ENCODE measurements around the gene SLC36A1. TPM values are rescaled to one million over a fixed set of nuclear protein-coding genes. Genes with fewer than 3 reads are reported as not detected.

The SLC36A1 gene
- total and polyA plus RNA-seq, 4 donors = 3.3 to 19.0 (median 11.3) TPM

GRCh38 chr5:151471276-151471675 is 23.9 kb downstream of the SLC36A1 start:
- no peak overlapping the region for H3K4me3 ChIP-seq (ENCODE audit: low read length in 2 of 2)
- no peaks in the 10 kb centered on the region for H3K9me3 ChIP-seq (ENCODE audit: control insufficient read depth, low read length)
- H3K36me3 ChIP-seq (ENCODE audit: control insufficient read depth in 1 of 2, insufficient read depth in 2 of 2, low read length in 1 of 2) = peaks cover 0 to 10% of the 10 kb centered on the region in 2 donors
- no peaks in the 10 kb centered on the region for H3K4me1 ChIP-seq (ENCODE audit: control insufficient read depth in 1 of 2, insufficient read depth in 2 of 2, low read length in 2 of 2)
- ATAC-seq (ENCODE audit: low FRiP score) (no peak), DNase-seq (no peak)
- H3K27ac ChIP-seq (ENCODE audit: low read depth in 1 of 2, low read length in 2 of 2) = no peak overlapping the region
- intact Hi-C loops (cut with DNase I) = no loop called here
- no peaks in the 10 kb centered on the region for H3K27me3 ChIP-seq (ENCODE audit: control insufficient read depth in 1 of 2, insufficient read depth in 2 of 2, low read length in 1 of 2)
- 92 to 97% methylated on average over 1 of the region's 1 CpG for WGBS, 2 donors

GRCh38 chr5:151474799-151475198 is 27.4 kb downstream of the SLC36A1 start:
- 85 to 87% methylated on average over 6 of the region's 6 CpGs for WGBS, 2 donors
- no peaks in the 10 kb centered on the region for H3K9me3 ChIP-seq (ENCODE audit: control insufficient read depth, low read length)
- ATAC-seq (ENCODE audit: low FRiP score) (no peak), DNase-seq (no peak)
- H3K4me3 ChIP-seq (ENCODE audit: low read length in 2 of 2) = no peak overlapping the region
- H3K27me3 ChIP-seq (ENCODE audit: control insufficient read depth in 1 of 2, insufficient read depth in 2 of 2, low read length in 1 of 2) = no peaks in the 10 kb centered on the region
- intact Hi-C loops (cut with DNase I) = no loop called here
- H3K4me1 ChIP-seq (ENCODE audit: control insufficient read depth in 1 of 2, insufficient read depth in 2 of 2, low read length in 2 of 2) = no peaks in the 10 kb centered on the region
- no peak overlapping the region for H3K27ac ChIP-seq (ENCODE audit: low read depth in 1 of 2, low read length in 2 of 2)
- peaks cover 3 to 14% of the 10 kb centered on the region in 2 donors for H3K36me3 ChIP-seq (ENCODE audit: control insufficient read depth in 1 of 2, insufficient read depth in 2 of 2, low read length in 1 of 2)

DNA sequence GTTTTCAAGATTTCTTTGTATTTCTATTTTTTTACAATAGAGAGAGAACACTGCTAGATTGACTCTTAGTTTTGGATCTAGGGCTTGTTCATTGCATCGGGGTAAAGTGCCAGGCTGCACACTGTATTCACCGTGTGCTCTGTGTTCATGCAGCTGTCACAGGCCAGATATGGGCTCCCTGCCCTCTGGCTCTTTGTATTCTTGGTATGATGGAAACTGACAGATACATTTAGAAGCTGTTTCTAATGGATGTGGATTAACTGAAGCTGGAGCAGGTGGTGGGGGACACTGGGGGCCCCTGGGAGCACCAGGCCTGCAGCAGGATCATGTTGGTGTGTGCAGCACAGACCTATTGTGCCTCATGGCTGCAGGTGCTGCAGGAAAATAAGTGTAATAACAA is 28.0 kb downstream of the SLC36A1 start:
- Histone ChIP-seq H3K27me3 (ENCODE audit: control insufficient read depth in 1 of 2, insufficient read depth in 2 of 2, low read length in 1 of 2) (no peaks in the 10 kb centered on the region), H3K4me3 (ENCODE audit: low read length in 2 of 2) (no peak overlapping the region), H3K9me3 (ENCODE audit: control insufficient read depth, low read length) (no peaks in the 10 kb centered on the region), H3K36me3 (ENCODE audit: control insufficient read depth in 1 of 2, insufficient read depth in 2 of 2, low read length in 1 of 2) (peaks cover 3 to 13% of the 10 kb centered on the region in 2 donors), H3K27ac (ENCODE audit: low read depth in 1 of 2, low read length in 2 of 2) (no peak overlapping the region), H3K4me1 (ENCODE audit: control insufficient read depth in 1 of 2, insufficient read depth in 2 of 2, low read length in 2 of 2) (no peaks in the 10 kb centered on the region)
- no peak for DNase-seq
- intact Hi-C loops (cut with DNase I) = no loop called here
- 54 to 55% methylated on average over 2 of the region's 2 CpGs for WGBS, 2 donors
- no peak for ATAC-seq (ENCODE audit: low FRiP score)

DNA sequence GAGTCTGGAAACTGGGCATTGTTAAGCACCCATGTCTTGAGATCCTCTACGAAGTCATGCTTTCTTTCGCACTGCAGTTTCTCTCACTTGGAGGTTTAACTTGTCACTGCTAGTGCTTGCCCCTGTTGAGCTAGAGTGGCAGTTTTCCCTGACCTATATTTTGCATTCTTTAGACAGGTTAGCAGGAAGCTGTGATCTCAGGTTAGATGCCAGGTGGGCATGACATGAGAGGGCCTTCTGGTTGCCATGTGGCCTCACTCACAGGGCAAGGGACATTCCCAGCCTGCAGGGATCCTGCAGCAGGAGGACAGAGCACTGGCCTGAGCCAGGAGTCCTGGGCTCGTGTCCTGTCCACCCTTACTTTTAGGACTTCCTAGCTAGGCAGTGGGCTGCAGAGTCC is 28.6 kb downstream of the SLC36A1 start:
- intact Hi-C loops (cut with DNase I) = no loop called here
- no peak for ATAC-seq (ENCODE audit: low FRiP score)
- Histone ChIP-seq H3K9me3 (ENCODE audit: control insufficient read depth, low read length) (no peaks in the 10 kb centered on the region), H3K4me3 (ENCODE audit: low read length in 2 of 2) (no peak overlapping the region), H3K27ac (ENCODE audit: low read depth in 1 of 2, low read length in 2 of 2) (no peak overlapping the region), H3K36me3 (ENCODE audit: control insufficient read depth in 1 of 2, insufficient read depth in 2 of 2, low read length in 1 of 2) (peaks cover 3 to 10% of the 10 kb centered on the region in 2 donors), H3K4me1 (ENCODE audit: control insufficient read depth in 1 of 2, insufficient read depth in 2 of 2, low read length in 2 of 2) (no peaks in the 10 kb centered on the region), H3K27me3 (ENCODE audit: control insufficient read depth in 1 of 2, insufficient read depth in 2 of 2, low read length in 1 of 2) (no peaks in the 10 kb centered on the region)
- WGBS, 2 donors = 91 to 92% methylated on average over 3 of the region's 3 CpGs
- DNase-seq = no peak

DNA sequence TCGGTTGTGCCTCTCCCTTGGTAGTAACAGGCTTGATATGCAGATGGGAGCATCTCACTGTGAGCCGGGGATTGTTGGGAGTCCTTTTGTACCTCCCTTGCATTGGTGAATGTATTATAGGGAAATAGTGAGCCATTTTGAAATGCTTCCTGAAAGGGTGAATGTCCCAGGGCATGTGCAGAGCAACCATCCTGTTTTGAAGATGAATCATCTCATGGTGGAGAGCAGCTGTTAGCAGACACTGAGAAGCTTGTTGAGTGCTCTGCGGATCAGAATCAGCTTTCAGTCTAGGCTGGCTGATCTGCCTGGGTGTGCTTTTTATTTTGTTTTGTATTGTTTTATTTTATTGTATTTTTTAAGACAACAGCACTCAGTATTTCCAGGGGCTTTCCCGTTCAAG is 29.7 kb downstream of the SLC36A1 start:
- Histone ChIP-seq H3K27ac (ENCODE audit: low read depth in 1 of 2, low read length in 2 of 2) (no peak overlapping the region), H3K9me3 (ENCODE audit: control insufficient read depth, low read length) (no peaks in the 10 kb centered on the region), H3K36me3 (ENCODE audit: control insufficient read depth in 1 of 2, insufficient read depth in 2 of 2, low read length in 1 of 2) (peaks cover 3 to 10% of the 10 kb centered on the region in 2 donors), H3K4me3 (ENCODE audit: low read length in 2 of 2) (no peak overlapping the region), H3K4me1 (ENCODE audit: control insufficient read depth in 1 of 2, insufficient read depth in 2 of 2, low read length in 2 of 2) (no peaks in the 10 kb centered on the region), H3K27me3 (ENCODE audit: control insufficient read depth in 1 of 2, insufficient read depth in 2 of 2, low read length in 1 of 2) (no peaks in the 10 kb centered on the region)
- DNase-seq (no peak), ATAC-seq (ENCODE audit: low FRiP score) (no peak)
- intact Hi-C loops (cut with DNase I) = no loop called here
- 94% methylated on average over 4 of the region's 4 CpGs for WGBS, 2 donors

GRCh38 chr5:151480384-151481293 is 33.2 kb downstream of the SLC36A1 start:
- Histone ChIP-seq H3K27ac (ENCODE audit: low read depth in 1 of 2, low read length in 2 of 2) (no peak overlapping the region), H3K4me3 (ENCODE audit: low read length in 2 of 2) (no peak overlapping the region), H3K9me3 (ENCODE audit: control insufficient read depth, low read length) (no peaks in the 10 kb centered on the region), H3K27me3 (ENCODE audit: control insufficient read depth in 1 of 2, insufficient read depth in 2 of 2, low read length in 1 of 2) (no peaks in the 10 kb centered on the region), H3K36me3 (ENCODE audit: control insufficient read depth in 1 of 2, insufficient read depth in 2 of 2, low read length in 1 of 2) (peaks cover 3 to 7% of the 10 kb centered on the region in 2 donors), H3K4me1 (ENCODE audit: control insufficient read depth in 1 of 2, insufficient read depth in 2 of 2, low read length in 2 of 2) (no peaks in the 10 kb centered on the region)
- 61 to 66% methylated on average over 7 of the region's 7 CpGs for WGBS, 2 donors
- intact Hi-C loops (cut with DNase I) = no loop called here
- DNase-seq (no peak), ATAC-seq (ENCODE audit: low FRiP score) (no peak)

DNA sequence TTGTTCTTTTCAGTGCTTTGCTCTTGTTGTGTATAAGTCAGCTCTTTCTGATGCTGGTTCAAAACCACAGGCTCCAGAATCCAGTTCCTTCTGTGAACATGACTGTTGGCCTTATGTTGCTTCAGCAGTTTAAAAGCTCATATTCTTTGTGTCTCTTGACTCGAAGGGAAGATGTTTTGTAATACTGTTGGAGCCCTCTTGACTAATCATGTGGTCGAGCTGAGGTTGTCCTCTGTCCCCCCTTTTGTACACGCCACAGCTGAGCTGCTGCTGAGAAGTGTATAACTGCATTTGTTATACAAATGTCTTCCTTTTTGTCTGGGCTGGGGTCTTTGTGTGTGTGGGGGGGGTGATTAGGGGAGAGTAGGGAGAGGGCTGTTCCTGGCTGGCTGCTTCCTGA is 35.8 kb downstream of the SLC36A1 start:
- no peaks in the 10 kb centered on the region for H3K27me3 ChIP-seq (ENCODE audit: control insufficient read depth in 1 of 2, insufficient read depth in 2 of 2, low read length in 1 of 2)
- no peak overlapping the region for H3K4me3 ChIP-seq (ENCODE audit: low read length in 2 of 2)
- no peak overlapping the region for H3K27ac ChIP-seq (ENCODE audit: low read depth in 1 of 2, low read length in 2 of 2)
- no peaks in the 10 kb centered on the region for H3K9me3 ChIP-seq (ENCODE audit: control insufficient read depth, low read length)
- intact Hi-C loops (cut with DNase I) = no loop called here
- DNase-seq (no peak), ATAC-seq (ENCODE audit: low FRiP score) (peak; percentile 31)
- H3K36me3 ChIP-seq (ENCODE audit: control insufficient read depth in 1 of 2, insufficient read depth in 2 of 2, low read length in 1 of 2) = peaks cover 0 to 6% of the 10 kb centered on the region in 2 donors
- no peaks in the 10 kb centered on the region for H3K4me1 ChIP-seq (ENCODE audit: control insufficient read depth in 1 of 2, insufficient read depth in 2 of 2, low read length in 2 of 2)
- 79 to 83% methylated on average over 3 of the region's 3 CpGs for WGBS, 2 donors

- 80 to 82% methylated on average over 5 of the region's 5 CpGs for WGBS, 2 donors
- no peak for DNase-seq
- no peak overlapping the region for H3K27ac ChIP-seq (ENCODE audit: low read depth in 1 of 2, low read length in 2 of 2)
- H3K27me3 ChIP-seq (ENCODE audit: control insufficient read depth in 1 of 2, insufficient read depth in 2 of 2, low read length in 1 of 2) = no peaks in the 10 kb centered on the region
- H3K4me3 ChIP-seq (ENCODE audit: low read length in 2 of 2) = no peak overlapping the region
- H3K36me3 ChIP-seq (ENCODE audit: control insufficient read depth in 1 of 2, insufficient read depth in 2 of 2, low read length in 1 of 2) = peaks cover 0 to 6% of the 10 kb centered on the region in 2 donors
- intact Hi-C loops (cut with DNase I) = no loop called here
- H3K4me1 ChIP-seq (ENCODE audit: control insufficient read depth in 1 of 2, insufficient read depth in 2 of 2, low read length in 2 of 2) = no peaks in the 10 kb centered on the region
- no peaks in the 10 kb centered on the region for H3K9me3 ChIP-seq (ENCODE audit: control insufficient read depth, low read length)
- ATAC-seq (ENCODE audit: low FRiP score) = no peak
Observed at GRCh38 chr5:151483647-151484046, 36.2 kb downstream of the SLC36A1 start.

GRCh38 chr5:151487544-151487943 is 40.1 kb downstream of the SLC36A1 start:
- no peak overlapping the region for H3K27ac ChIP-seq (ENCODE audit: low read depth in 1 of 2, low read length in 2 of 2)
- H3K4me1 ChIP-seq (ENCODE audit: control insufficient read depth in 1 of 2, insufficient read depth in 2 of 2, low read length in 2 of 2) = no peaks in the 10 kb centered on the region
- peaks cover 0 to 6% of the 10 kb centered on the region in 2 donors for H3K36me3 ChIP-seq (ENCODE audit: control insufficient read depth in 1 of 2, insufficient read depth in 2 of 2, low read length in 1 of 2)
- ATAC-seq (ENCODE audit: low FRiP score) (no peak), DNase-seq (no peak)
- H3K27me3 ChIP-seq (ENCODE audit: control insufficient read depth in 1 of 2, insufficient read depth in 2 of 2, low read length in 1 of 2) = no peaks in the 10 kb centered on the region
- no peaks in the 10 kb centered on the region for H3K9me3 ChIP-seq (ENCODE audit: control insufficient read depth, low read length)
- WGBS, 2 donors = 91% methylated on average over 7 of the region's 7 CpGs
- H3K4me3 ChIP-seq (ENCODE audit: low read length in 2 of 2) = no peak overlapping the region
- intact Hi-C loops (cut with DNase I) = no loop called here

Data from aorta (tissue), 5 donors.